Measurements from ENCODE around the gene F2RL3.

The F2RL3 gene

DNA sequence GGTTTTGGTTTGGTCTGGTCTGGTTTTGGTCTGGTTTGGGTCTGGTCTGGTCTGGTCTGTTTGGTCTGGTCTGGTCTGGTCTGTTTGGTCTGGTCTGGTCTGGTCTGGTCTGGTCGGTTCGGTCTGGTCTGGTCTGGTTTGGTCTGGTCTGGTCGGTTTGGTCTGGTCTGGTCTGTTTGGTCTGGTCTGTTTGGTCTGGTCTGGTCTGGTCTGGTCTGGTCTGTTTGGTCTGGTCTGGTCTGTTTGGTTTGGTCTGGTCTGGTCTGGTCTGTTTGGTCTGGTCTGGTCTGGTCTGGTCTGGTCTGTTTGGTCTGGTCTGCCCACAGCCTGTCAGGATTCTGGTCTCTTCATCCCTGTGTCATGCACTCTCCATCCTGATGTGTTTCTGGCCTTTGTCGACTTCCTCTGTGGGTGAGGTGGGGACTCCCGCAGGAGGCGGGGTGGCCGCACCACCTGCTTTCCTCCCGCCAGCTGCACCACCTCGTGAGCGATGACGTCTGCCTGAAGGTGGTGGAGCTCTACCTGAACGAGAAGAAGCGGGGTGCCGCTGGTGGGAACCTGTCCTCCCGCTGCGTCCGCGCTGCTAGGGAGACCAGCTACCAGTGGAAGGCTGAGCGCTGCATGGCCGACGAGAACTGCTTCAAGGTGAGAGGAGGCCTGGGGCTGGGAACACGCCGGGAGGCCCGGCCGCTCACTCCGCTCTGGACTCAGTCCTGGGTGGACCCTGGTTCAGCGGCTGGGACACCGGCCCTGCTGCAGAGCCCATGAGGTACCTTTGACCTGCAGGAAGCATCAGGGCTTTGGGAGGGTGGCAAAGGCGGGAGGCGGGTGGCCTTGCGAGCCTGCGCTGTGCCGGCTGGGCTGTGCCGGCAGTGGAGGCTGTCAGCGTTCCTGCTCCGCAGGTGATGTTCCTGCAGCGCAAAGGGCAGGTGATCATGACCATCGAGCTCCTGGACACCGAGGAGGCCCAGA is 12.9 kb upstream of the F2RL3 start:
- DNase-seq: no peak

DNA sequence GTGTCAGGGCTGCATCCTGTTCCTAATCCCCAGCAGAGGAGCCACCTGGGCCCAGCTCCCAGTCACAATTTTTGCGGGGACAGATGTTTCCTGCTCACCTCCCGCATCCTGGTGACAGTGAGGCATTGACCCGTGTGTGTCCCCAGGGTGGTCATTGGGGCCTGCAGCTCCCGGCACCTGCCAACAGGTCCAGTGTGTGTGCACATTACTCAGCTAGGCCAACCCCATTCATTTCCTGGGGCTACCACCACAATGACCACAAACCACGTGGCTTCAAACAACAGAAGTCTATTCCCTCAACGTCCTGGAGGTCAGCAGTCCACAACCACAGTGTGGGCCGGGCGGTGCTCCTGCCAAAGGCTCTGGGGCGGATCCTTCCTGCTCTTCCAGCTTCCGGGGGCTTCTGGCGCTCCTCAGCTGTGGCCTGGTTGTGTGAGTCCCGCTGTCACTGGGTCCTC is 11.9 kb upstream of the F2RL3 start:
- no peak for DNase-seq

DNA sequence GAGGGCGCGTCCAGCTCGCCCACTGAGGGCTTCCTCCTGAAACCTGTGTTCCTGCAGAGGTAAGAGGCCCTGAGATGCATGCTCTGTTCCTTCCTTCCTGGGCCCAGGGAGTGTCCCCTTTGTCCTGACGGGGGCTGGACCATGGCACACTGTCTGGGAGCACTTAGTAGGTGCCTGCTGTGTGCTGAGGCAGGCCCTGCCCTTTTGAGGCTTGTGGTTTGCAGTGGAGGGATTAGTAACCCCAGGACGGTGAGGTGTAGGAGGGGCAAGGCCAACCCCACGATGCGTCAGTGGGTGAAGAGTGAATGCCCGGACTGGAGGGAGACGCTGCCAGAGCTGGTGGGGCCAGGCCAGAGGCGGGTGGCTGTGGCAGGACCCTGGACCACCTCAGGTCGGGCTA is 11.2 kb upstream of the F2RL3 start:
- DNase-seq: no peak

DNA sequence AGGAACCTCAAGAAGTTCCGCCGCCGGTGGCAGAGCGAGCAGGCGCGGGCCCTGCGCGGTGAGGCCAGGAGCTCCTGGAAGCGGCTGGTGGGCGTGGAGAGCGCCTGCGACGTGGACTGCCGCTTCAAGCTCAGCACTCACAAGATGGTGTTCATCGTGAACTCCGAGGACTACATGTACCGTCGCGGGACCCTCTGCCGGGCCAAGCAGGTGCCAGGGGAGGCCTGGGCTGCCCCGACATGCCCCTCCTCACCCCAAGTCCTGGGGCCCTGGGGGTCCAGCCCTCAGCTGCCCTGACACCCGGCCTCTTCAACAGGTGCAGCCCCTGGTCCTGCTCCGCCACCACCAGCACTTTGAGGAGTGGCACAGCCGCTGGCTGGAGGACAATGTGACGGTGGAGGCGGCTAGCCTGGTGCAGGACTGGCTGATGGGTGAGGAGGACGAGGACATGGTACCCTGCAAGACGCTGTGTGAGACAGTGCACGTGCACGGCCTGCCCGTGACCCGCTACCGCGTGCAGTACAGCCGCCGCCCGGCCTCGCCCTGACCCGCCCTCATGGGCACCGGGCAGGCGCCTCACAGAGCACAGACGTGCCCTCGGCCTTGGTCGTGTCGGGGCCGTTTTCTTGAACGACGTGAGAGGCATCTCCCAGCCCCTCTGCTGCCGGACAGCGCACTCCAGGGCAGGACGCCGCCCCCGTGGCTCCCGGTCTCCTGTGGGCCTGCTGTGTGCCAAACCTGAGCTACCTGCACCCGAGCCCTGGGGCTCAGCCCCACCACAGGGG is 10.4 kb upstream of the F2RL3 start:
- no peak for DNase-seq

DNA sequence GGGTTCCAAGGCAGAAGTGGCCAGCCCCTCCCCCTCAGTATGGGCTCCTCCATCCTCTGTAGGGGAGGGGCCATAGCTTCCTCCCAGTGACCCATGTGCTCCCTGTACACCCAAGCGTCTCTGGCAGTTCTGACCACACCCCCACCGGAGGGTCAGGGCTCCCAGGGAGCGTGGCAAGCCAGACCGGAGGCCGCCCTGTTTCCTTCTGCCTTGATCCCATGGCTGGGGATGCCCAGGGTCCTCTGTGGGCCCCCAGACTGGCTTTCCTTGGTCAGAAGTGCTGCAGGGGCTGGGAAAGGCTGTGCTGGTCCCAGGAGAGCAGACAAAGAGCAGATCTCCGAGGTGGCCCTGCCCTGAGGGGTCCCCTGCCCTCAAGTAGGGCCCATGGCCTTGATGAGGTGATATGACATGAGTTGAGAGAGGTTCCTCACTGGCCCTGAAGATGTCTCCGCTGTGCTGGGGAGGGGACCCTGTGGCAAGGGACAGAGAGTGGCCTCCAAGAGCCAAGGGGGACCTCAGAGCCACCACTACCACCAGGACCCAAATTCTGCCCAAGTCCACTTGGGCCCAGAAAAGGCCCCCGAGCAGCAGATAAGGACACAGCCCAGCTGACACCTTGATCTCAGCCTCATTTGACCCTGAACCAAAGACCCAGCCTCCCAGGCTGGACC is 7.8 kb upstream of the F2RL3 start:
- no peak for DNase-seq

DNA sequence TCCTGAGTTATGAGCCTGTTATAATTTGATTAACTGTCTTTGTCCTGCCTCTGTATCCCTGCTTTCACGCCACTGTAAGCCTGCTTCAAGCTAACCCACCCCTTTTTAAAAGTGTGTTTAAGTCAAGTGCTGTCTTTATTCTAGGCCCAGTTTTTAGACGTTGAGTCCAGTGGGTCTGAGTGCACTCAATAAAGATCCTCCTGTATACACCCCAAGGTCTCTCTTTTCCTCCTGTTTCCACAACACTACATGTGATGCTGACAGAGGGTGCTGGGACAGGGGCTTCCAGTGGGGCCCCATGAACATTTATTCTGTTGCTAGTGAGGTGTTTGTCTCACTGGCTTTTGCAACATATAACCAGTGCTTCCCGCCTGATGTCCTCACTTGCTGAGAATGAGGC is 6.7 kb upstream of the F2RL3 start:
- no peak for DNase-seq

DNA sequence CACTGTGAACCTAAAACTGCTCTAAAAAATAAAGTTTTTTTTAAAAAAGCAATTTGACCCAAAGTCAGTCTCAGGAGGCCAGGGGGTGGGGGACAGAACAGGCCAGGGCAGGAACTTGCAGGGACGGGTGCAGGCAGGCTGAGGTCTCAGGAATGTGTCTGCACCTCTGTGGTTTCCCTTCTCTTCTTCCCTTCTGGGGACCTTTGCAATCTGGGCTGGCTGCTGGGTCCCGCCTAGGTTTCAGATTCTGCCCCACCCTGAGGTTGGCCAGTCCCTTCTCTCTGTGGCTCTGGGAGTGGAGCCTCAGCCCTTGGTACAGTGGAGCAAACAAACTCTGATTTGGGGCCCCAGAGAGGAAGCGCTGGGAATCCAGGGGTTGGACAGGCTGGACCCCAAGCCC is 5.3 kb upstream of the F2RL3 start:
- no peak for DNase-seq

DNA sequence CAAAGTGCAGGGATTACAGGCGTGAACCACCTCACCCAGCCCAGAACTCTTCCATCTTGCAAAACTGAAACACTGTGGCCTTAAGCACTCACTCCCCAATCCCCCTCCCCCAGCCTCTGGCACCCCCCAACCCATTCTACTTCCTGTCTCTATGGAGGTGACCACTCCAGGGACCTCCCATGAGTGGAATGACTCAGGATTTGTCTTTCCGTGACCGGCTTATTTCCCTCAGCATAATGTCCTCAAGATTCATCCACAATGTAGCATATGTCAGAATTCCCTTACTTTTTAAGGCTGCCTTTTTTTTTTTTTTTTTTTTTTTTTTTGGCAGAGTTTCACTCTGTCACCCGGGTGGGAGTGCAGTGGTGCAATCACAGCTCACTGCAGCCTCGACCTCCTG is 3.6 kb upstream of the F2RL3 start:
- DNase-seq: no peak

DNA sequence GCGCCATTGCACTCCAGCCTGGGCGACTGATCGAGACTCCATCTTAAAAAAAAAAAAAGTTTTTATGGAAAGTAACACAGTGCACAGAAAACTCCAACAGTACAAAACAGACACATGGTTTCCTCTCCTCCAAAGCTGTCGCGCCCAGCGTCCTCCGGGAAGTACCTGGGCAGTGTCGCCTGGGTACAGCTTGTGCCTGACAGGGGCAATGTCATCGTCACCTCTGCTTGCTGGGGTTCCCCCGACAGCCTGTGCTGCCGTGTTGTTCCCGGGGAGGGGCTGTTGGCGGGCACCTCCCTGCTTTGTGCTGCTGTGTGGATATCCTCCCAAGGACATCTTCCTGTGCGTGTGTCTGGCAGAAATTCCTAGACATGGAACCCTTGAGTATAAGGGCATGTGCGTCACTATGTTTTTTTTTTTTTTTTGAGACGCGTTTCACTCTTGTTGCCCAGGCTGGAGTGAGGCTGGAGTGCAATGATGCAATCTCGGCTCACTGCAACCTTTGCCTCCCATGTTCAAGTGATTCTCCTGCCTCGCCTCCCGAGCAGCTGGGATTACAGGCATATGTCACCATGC is 2.4 kb upstream of the F2RL3 start:
- no peak for DNase-seq

DNA sequence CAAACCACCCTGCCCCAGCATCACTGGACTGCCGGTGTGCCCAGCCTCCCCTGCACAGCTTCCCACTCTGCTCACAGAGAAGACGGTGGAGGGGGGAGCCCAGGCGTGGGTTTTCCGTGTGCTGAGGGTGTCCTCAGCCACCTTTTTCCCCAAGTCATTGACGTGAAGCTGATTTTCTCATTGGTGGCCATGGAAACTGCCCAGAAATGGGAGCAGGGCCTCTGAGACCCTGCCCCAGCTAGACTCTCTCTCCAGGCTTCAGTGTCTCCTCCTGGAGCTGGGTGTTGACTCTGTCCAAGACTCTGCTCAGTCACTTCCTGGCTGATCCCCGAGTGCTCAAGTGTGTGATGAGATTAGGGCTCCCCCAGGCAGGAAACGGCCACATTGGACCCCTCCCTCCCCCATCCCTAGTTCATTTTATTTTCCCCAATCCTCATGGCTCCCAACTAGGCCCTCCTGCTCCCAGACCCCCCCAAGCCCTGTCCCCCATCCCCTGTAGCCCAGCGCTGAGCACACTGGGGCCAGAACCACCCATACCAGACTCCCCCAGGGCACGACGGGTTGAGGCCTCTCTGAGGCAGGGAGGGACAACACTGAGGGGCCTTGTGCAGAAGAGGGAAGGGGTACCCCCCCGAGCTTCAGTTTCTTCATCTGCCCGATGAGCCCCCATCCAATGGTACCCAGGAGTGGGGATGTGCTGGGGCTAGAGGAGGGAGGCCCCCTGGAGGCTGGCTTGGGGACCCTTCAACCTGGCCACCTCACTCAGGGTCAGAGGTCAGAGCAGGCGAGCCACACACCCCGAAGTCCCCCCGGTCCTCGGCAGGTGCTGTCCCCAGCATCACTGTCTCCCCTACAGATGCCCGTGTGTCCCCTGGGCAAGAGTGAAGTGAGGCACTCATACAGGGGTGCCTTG is 1.2 kb upstream of the F2RL3 start:
- no peak for DNase-seq

DNA sequence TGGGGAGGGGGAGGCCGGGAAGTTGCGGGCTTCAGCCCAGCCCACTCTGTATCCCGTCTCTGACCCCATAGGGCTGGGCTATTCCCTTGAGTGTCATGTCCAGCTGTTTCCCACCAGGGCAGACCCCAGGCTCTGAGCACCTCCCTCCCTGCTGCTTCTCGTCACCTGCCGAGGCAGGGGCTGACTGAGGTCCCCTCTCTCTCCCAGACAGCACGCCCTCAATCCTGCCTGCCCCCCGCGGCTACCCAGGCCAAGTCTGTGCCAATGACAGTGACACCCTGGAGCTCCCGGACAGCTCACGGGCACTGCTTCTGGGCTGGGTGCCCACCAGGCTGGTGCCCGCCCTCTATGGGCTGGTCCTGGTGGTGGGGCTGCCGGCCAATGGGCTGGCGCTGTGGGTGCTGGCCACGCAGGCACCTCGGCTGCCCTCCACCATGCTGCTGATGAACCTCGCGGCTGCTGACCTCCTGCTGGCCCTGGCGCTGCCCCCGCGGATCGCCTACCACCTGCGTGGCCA is 625 bp downstream of the F2RL3 start:
- no peak for DNase-seq

DNA sequence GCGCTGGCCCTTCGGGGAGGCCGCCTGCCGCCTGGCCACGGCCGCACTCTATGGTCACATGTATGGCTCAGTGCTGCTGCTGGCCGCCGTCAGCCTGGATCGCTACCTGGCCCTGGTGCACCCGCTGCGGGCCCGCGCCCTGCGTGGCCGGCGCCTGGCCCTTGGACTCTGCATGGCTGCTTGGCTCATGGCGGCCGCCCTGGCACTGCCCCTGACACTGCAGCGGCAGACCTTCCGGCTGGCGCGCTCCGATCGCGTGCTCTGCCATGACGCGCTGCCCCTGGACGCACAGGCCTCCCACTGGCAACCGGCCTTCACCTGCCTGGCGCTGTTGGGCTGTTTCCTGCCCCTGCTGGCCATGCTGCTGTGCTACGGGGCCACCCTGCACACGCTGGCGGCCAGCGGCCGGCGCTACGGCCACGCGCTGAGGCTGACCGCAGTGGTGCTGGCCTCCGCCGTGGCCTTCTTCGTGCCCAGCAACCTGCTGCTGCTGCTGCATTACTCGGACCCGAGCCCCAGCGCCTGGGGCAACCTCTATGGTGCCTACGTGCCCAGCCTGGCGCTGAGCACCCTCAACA is 1.2 kb downstream of the F2RL3 start:
- DNase-seq: no peak

DNA sequence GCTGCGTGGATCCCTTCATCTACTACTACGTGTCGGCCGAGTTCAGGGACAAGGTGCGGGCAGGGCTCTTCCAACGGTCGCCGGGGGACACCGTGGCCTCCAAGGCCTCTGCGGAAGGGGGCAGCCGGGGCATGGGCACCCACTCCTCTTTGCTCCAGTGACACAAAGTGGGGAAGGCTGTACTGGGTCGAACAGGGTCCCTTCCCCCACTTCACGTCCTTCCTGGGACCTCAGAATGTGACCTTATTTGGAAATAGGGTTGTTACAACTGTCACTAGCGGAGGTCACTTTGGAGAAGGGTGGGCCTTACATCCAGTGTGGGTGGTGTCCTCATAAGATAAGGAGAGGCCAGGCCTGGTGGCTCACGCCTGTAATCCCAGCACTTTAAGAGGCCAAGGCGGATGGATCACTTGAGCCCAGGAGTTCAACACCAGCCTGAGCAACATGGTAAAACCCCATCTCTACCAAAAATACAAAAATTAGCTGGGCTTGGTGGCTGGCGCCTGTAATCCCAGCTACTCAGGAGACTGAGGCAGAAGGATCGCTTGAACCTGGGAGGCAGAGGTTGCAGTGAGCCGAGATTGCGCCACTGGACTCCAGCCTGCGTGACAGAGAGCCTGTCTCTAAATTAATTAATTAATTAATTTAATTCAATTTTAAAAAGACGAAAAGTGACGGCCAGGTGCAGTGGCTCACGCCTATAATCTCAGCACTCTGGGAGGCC is 1.8 kb downstream of the F2RL3 start:
- DNase-seq: no peak

DNA sequence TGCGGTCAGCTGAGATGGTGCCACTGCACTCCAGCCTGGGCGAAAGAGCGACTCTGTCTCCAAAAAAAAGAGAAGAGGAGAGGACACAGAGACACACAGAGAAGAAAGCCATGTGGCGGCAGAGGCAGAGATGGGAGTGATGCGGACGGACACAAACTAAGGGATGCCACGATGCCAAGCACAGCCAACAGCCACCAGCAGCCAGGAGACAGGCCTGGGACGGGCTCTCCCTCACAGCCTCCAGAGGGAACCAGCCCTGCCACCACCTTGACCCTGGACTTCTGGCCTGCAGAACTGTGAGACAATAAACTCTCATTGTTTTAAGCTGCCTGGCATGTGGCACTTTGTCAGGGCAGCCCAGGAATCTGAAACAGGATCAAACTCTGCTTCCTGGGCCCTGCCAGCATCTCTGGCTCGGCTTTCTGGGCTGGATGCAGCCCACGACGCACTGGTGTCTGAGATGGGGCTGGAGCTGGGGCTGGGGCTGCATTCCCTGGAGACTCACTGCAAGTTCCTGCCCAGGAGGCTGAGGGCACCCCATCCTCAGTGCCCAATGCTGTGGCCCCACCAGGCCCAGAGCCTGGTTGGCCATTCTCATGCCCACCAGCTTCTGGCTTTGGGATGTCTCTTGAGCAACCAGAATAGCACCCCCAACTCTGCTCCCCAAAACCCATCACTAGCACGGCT is 3.0 kb downstream of the F2RL3 start:
- DNase-seq: no peak

DNA sequence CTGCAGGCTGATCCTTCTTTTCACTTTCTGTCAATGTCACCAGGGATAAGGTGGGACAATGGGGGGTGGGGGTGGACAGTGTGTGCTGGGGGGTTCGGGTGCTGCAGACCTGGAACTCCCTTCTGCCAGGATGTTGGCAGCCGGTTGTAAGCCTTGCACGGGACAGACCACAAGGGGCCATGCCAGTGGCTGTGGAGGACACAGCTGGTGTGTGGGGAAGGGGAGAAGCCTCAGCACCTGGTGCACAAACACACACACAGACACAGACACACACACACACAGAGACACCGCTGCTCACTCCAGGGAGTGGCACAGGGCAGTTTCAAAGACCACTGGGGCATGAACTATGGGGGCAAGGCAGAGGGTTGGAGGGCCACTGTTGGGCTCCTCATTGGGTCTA is 3.6 kb downstream of the F2RL3 start:
- DNase-seq: no peak

DNA sequence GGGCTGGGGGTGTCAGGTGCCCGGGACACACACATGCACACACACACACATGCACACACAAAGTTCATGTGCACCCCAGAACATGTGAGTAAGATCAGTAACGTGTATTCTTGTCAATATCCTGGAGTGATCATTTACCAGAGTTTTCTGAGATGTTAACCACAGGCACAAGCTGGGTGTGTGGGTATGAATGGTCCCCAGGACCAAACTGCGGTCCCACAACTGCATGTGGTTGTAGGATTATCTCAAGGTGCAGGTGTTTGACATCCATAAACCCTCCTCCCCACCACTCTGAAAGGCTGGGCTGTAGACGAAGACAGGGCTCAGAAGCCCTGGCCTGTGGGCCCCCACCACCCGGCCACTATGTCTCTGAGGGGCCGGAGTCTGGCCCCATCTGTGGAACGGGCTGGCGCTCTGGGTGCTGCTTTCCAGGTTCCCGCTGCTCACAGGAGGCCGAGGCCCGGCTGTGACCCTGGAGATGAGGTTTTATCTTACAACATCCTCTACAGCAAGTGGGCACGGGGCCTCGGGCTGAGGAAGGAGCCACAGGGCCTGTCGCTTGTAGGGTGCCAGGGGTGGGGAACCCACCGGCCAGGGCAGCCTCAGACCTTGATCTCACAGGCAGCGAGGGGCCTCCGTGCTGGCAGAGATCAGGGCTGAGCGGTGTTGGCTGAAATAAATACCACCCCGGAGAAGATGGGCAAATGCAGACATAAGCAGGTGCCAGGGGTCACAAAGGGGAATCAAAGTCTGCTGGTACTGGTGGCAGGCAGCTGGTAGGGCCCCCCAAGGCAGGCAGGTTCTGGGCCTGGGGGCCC is 4.3 kb downstream of the F2RL3 start:
- DNase-seq: no peak

DNA sequence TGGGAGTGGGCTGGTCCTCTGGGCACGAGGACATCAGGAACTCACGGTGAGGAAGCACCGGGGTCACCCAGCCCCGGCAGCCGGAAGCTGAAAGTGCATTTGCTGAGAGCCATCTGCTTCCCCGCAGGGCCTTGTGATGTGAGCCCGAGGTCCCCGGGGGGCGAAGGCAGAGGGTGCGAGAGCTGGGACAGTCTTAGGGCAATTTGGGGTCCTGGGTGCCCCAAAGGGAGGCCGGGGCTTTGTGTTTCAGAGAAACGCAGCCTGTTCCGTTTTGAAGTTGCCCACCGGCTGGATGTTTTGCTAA is 4.8 kb downstream of the F2RL3 start:
- no peak for DNase-seq

DNA sequence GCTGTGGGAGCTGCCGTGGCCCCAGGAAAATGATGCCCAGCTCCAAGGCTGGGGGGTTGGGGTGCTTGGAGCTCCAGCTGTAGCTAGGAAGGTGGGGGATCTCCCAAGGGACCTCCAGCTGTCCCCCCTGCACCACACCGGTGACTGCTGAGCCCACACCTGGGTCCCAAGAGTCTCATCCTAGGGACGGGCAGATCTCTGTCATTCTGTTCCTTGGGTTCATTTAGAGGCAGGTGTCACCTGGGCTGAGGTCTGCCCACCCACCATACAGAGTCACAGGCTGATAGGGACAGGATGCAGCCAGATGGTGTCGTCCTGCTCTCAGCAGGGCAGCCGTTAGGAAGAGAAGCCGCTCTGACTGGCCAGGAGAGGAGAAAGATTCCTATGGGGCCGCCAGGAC is 5.3 kb downstream of the F2RL3 start:
- DNase-seq: no peak

DNA sequence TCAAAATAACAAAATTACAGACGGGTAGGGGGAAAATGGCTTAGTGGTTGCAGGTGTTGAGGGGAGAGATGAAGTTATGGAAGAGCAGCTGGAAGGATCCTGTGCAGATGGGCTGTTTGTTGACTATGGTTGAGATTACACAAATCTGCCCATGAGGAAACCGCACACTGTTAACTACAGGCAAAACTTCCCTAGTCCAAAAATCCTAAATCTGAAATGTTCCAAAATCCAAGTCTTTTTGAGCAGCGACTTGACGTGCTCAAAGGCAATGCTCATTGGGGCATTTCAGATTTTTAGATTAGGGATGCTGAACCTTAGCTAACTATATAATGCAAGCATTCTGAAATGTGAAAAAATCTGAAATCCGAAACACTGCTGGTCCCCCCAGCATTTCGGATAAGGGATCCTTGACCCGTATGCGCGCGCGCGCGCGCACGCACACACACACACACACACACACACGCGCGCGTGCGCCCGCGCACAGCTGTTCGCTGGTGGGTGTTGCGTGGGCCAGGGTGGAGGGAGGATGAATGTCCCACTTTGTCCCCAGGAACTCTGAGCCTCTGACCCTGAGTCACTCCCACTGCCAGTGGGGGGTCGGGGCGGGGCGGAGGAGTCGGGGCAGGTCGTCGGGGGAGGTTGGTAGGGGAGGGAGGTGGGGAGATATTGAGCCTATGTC is 6.8 kb downstream of the F2RL3 start:
- no peak for DNase-seq
